DMS 273 treated with DMSO at 0.1 percent for 48 hours (cell line): ENCODE data around the gene TENT4A.

Experiments used
- DNase-seq: peaks from one replicate; lab custom pipeline; 2025; lab: John Stamatoyannopoulos, UW

TENT4A gene

GRCh38 chr5:6752782-6753181 is 39.5 kb downstream of the TENT4A start:
- no peak for DNase-seq

DNA sequence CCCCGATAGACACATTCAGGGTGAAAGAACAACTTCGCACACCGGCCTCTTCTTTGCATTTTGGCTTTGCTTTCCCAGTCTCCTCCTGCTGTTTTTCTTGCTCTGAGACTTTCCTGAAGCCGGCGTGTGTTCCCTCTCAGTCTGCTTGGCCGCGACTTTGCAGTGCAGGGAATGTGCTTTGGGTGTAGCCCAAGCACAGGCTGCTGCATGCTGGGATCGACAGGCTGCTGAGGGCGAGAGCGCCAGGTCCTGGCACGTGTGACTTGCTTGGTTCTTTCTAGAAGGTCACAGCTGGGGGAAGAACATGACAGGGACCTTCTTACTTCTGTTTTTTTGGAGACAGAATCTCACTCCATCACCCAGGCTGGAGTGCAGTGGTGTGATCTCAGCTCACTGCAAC is 40.6 kb downstream of the TENT4A start:
- DNase-seq: no peak

DNA sequence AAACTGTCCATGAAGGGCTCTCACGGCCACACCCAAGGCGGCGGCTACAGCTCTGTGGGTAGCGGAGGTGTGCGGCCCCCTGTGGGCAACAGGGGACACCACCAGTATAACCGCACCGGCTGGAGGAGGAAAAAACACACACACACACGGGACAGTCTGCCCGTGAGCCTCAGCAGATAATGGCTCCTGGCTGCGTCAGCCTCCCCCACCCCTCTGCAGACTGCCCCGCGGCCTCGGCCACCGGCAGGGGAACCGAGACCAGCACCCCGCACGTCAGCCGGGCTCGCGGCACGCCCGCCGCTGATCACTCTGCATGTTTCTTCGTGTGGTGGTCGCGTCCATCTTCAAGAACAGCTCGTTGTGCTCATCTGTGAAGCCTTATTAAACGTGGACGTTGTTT is 41.5 kb downstream of the TENT4A start:
- DNase-seq: no peak

- DNase-seq: no peak
These were observed 42.3 kb downstream of the TENT4A start for GRCh38 chr5:6755519-6755918.

GRCh38 chr5:6755941-6756340 is 42.7 kb downstream of the TENT4A start:
- DNase-seq: no peak

- no peak for DNase-seq
These were observed 44.3 kb downstream of the TENT4A start for GRCh38 chr5:6757414-6757969.

DNA sequence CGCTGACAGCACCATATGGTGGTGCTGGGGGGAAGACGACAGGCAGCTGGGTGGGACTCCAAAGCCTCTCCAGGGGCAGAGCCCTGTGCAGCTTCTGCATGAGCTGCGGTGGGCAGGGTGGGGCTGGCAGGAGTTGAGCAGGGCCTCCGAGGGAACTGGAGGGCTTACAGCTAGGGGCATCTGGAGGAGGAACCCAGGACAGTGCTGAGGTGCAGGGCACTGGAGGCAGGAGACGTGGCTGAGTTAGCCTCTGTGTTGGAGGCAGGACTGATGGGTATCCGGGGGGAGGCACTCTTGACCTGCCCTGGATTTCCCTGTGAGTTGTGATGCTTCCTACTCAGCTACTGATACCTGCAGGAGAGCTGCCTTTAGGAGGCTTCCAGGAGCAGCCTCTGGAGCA is 45.0 kb downstream of the TENT4A start:
- no peak for DNase-seq

- DNase-seq: no peak
These were observed 45.5 kb downstream of the TENT4A start for GRCh38 chr5:6758706-6759105.

DNA sequence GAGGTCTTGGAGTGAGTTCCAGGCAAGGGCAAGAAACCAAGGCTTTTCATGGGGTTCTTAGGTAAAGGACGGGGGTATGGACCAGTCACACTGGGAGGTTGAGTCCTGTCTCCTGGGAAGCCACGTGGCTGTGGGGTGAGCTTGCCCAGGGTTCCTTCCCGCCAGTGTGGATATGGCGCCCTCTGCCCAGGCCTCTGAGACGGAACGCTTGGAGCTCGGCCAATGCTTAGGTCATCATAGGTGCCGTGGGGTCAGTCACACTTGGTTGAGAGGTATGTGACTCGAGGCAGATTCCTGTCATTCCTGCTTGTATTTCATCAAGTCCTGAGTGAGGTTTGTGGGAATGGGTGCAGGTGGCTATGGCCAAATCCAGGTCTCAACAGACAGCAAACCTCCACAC is 46.2 kb downstream of the TENT4A start:
- no peak for DNase-seq

DNA sequence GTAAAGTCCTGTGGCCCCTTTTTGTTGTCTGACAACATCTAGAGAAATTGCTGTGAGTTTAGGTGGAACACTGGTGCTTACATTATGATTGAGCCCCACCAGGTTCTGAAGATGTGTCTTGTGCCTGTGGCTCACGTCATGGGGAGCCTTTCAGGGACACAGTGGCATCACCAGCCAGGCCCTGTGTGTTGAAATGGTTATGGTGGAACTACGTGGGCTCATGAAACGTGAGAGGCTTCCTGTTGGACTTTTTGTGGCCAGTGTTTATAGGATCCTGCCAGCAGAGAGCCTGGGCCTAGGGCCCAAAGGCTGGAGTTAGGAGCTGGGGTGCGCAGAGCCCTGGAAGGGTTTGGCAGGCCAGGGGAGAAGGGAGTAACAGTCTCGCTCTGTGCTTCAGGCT is 46.8 kb downstream of the TENT4A start:
- no peak for DNase-seq

- no peak for DNase-seq
These were observed 47.5 kb downstream of the TENT4A start for GRCh38 chr5:6760686-6761085.

GRCh38 chr5:6761333-6761732 is 48.1 kb downstream of the TENT4A start:
- no peak for DNase-seq

DNA sequence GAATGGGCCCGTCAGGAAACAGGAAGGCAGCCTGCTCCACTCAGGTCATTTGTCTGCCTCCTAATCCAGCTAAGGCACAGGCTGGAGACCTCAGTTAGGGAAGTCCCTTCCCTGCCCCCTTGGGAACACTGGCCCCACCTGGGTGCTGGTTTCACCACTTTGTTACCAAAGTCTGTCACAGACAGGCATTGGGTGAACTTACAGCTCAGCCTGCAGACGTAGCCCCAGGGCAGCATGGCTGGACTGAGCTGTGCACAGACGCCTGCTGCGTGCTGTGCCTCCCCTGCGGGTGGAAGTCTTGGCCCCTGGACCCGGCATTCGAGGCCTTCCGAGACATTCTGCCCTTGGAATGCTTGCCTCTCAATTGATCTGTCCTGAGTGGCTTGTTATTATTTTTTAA is 48.9 kb downstream of the TENT4A start:
- no peak for DNase-seq

DNA sequence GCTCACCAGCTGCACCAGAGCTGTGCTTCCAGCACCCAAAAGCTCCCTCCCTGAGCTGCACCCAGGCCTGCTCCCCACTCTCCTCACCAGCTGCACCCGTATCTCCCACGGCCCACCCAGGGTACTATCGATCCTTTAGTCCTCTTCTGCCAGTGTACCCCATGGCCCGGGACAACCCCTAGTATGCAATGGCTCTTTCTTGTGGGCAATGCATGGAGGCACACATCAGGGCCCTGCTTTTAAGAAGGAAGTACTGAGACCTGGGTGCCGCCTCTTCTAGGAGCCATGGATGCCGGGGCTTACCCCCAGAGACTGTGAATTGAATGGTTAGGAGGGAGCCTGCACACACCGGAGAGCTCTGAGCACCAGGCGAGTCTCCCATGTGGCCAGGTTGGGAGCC is 49.5 kb downstream of the TENT4A start:
- no peak for DNase-seq

DNA sequence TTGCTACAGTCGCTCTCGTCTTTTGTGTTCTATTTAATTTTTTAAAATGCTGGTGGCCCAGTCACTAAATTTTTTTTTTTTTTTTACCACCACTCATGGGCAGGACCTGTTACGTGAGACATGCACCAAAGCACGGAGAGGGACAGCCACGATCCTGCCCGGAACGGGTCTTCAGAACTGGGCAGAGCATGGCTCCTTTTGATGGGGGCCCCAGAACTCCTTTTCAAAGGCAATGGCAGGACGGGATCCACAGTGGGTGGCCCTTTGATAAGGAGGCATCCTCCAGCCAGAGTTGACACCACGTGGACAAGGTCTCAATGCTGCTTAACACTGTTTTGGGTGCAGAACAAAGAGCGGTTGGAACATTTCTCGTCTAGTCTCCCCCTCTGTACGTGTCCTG is 50.0 kb downstream of the TENT4A start:
- DNase-seq: no peak

- DNase-seq: peak; percentile 79
These were observed 52.6 kb downstream of the TENT4A start for GRCh38 chr5:6765612-6766525.

DNA sequence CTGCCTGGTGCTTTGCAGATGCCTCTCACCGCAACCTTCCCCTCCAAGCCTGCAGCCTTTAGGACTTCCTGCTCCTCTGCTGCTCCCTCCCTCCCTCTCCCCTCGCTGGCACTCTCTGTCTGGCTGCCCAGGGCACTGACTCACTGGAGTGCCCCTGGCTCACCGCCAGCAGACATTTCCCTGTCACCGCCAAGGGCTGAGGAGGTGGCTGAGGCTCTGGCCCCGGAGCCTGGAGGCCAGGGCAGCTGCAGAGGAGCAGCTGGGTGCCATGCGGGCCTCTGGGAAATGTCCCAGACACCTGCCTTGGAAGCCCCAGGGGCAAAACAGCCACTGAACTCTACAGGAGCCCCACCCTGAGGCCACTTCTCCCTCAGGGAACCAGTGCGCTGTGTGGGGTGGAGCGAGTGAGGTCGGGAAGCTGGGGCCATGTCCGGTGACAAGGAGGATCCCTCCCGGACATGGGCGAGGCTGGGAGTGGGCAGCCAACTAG is 53.4 kb downstream of the TENT4A start:
- peak; percentile 31 for DNase-seq

DNA sequence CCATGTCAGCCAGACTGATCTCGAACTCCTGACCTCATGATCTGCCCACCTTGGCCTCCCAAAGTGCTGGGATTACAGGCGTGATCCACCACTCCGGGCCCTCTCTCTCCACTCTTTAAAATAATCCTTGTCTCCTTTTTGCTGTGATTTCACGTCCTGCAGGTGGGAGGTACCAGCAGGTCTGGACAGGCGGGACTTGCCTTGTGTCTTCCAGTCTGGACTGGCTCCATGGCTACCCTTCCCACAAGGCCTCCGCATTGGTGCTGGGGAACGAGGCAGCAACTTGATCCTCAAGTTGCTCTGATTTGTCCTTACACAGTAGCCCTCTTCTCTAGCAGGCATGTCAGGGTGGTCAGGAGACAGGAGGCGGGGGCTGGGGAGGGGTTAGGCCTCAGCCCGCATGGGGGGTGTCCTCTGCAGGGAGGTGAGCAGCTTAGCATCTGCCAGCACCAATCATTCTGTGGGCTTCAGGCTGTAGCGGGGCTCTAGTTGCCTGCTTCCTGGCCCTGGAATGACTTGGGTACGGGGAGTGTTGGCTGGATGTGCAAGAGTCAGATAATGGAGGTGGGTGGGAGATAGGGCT is 54.3 kb downstream of the TENT4A start:
- no peak for DNase-seq

DNA sequence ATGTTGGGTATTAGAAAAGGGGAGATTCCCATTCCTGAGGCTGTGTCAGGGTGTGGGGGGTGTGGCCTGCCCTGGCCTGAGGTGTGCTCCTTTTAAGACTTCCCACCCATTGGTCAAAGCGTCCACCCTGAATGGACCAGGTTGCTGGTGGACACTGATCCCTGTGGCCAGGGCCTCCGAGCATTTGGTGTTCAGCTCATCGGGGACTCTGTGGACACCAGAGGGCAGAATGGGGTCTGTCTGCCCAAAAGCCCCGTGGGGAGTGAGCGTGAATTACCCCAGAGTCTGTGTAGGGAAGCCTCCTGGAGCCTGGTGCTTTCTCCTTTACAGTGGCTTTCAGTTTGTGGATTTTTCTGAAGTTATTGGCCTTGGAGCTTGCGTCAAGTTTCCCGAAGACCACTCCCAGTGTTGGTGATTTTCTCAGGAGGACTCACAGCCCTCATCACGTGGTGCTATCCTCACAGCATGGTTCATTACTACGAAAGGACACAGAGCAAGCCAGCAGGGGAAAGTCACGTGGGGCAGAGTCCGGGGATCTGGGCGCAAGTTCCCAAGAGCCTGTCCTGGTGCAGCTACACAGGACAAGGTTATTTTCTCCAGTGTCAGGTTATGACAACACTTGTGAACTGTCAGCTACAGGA is 55.5 kb downstream of the TENT4A start:
- no peak for DNase-seq

DNA sequence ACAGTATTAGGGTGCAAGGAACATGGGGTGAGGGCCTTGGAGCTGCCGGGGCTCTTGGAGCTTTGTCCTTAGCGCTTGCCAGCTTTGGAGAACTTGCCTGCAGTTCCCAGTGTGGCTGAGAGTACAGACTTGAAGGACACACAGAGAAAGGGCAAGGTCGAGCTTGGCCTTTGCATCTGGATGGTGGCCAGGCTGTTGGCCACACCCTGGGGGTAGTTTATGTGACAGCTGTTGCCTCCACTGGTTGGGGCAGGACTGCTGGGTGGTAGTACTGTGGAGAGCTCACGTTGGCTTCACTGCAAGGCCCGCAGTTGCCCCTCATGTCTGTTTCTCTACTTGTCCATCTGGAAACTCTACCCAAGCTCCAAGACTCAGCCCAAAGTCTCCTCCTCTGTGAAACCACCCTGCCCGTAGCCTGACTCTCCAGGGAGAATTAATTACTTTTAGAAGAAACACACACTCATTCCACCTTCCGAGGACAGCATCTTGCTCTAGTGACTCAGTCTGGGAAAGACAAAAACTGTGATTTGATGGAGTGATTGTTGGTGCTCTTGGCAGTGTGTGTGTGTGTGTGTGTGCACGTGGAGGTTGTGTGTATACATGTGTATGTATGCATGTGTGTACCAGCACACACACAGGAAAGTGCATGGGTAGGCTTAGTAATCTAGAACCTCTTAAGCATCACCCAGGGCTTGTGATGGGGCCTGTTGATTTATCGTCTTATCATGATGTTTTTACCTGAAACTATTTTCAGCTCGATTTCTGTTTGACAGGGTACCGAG is 57.8 kb downstream of the TENT4A start:
- no peak for DNase-seq

DNA sequence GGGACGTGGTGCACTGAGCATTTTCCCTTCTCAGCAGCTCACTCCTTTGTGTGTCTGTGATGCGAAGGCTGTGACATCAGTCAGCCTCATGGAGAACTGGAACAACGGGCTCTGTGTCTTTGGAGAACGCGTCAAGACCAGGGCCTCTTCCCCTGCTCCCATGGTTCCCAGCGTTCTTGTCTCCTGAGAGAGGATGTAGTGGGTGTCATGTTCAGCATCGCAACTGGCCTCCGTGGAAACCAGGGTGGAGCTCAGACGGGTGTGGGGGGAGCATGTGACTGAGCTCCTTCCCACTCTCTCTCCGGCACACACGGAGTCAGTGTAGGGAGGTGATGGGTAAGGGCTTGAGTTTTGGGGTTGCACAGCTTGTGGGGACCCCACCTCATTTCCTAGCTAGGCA is 59.7 kb downstream of the TENT4A start:
- no peak for DNase-seq
